ENCODE data around the gene PLCH2.

PLCH2 gene

DNA sequence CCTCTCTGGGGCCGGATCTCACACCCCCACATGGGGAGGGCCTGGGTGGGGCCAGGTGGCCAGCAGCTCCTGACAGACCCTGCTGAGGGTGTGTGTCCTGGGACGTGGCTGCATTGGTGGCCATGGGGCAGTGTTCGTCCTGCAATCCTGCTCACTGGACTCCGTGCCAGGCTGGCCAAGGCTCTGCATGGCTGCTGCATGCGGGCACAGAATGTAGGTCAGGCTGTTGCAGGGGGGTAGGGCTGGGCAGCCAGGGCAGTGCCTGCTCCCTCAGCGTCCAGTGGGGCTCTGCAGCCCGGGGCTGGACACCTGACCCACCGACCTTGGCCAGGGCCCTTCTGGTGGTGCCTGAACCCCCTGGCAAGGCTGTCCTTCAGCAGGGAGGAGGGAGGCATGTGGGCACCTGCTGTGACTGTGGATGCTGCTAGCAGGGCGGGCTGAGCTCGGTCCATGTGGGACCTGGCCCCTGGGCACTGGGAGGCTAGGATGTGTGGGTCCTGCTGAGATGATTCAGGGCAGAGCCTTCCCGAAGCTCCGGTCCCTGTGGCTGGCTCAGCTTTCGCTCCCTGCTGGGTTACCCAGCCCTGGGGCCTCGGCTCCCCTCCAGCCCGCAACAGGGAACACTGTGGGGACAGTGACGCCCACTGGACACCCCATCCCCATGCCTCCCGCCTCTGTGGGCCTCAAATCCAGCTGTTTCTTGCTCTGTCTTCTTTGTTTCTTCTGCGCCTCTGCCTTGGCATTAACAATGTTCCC lies 14.9 kb upstream of the PLCH2 start:
- no peak for DNase-seq

DNA sequence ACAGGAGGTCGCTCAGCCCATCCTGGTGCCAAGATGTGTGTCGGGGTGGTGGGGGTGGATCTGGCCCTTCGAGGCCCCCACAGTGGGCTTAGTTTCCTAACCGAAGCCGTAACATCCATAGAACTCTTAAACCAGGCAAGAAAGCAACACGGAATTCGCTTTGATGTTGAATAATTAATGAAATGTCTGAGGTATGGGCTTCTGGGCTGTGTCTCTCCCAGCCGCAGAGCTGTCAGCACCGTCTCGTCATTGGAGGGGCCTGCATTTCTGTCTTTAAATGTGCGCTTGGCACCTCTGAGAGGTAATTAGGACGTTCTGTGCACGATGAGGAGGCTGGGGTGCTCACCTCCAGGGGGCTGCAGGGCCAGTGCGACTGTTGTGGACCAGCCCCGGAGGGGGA lies 13.3 kb upstream of the PLCH2 start:
- no peak for DNase-seq

DNA sequence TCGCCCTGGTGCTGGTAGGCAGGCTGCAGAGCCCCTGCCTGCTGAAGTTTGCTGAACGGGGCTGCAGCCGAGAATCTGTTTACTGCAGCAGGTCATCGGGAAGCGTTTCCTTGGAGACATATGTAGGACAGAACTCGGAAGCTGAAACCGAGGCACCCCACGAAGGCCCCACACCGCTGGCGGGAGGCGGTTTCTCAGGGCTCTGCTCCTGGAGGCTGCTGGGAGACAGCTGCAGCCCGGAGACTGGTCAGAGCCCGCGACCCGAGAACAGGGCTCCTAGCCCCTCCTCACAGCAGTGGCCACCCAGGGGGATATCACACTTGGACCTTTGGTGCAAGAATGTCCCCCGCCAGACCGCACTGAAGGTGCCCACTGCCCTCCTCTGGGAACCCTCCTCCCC lies 12.7 kb upstream of the PLCH2 start:
- no peak for DNase-seq

DNA sequence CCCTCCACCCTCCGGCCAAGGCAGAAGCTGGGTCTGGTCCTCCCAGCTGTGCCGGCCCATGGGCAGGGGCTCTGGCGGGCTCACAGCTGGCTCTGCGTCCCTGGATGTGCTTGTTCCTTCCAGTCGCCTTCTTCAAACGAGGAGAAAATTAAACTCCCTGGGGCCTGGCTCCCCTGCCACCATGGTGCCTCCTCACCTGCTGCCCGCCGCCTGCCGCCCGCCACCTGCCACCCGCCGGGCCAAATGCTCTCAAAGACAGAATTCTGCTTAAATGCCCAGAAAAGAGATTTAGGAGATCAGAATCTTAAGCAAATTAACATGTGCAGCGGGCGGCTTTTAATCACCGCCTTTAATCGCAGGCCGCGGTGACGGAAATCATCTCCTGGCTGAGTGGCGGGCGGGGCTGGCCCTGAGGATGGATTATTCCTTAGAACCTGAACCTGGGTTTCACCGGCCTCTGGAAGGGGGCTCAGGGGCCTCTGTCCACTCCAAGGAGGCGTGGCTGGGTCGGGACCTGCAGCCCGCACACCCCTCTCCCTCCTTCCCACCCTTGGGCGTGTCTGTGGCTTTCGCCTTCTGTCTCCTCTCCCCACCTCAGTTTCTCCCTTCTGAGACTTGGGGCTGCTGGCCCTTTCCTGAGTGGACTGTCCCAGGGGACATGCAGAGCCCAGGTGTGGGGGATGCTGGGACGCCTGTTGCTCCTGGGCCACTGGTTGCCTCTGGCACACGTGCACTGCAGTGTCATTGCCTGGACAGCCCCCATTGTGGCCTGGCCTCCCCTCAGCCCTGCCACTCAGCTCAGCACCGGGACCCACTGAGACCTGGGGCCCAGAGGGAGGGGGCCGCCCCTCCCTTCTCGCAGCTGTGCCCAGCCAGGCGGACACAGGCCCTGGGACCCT lies 10.5 kb upstream of the PLCH2 start:
- DNase-seq: no peak

DNA sequence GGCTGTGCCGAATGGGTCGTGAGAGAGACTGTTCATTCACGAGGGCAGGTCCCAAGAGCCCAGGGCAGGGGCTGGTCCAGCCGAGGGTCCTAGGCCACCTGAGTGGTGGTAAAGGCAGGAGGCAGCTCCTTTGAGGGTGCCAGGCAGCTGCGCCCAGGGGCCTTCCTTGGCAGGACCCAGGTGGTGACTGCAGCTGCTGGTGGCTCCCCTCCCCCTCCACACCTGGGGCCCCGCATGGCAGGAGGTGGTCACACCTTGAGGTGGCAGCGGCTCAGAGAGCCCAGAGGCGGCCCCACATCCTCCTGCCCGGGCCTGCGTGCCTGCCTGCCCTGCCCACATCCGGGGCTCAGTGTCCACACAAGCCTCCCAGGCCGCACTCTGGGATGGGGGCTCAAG lies 9.8 kb upstream of the PLCH2 start:
- no peak for DNase-seq

DNA sequence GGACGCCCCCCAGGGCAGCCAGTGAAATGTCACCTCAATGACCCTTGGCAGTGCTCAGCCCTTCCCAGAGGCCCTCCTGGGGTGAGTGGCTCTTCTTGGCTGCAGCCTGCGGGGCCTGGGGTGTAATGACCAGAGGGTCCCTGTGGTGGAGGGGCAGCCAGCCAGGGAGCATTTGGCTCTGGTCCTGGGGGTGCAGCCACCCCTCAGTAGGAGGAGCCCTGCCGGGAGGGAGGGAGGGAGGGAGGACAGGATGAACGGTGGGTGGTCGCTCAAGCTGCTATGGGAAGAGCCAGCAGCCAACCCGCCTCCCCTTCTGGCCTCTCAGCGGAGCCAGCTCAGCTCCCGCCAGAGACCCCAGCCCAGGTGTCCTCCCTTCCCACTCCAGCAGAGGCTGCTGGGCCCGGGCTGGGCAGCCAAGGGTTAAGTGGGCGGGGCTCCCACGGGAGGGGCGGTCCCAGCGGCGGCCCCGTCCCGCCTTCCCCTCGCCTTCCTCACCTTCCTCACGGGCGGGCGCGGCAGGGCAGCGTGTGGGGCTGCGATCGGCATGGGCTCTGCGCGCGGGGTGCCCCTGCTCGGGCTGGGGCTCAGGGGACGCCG lies 9.0 kb upstream of the PLCH2 start:
- no peak for DNase-seq

DNA sequence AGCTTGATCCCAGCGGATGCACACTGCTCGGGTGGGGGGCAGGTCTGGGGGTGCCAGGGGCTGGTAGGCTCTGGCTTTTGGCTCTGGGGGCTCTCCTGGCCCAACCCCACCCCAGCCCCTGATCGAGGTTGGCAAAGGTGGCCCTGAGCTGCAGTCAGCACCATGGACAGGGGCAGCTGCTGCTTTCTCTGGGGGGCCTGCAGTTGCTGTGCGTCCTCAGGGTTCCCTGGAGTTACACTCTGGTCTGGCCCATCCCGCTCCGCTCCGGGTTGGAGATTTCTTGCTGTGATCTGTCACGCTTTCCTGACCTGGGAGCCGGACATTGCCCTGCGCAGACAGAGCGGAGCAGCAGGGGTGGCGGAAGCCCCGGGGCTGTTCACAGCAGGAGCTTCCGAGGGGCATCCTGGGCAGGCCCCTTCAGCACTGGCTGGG lies 8.0 kb upstream of the PLCH2 start:
- DNase-seq: no peak

DNA sequence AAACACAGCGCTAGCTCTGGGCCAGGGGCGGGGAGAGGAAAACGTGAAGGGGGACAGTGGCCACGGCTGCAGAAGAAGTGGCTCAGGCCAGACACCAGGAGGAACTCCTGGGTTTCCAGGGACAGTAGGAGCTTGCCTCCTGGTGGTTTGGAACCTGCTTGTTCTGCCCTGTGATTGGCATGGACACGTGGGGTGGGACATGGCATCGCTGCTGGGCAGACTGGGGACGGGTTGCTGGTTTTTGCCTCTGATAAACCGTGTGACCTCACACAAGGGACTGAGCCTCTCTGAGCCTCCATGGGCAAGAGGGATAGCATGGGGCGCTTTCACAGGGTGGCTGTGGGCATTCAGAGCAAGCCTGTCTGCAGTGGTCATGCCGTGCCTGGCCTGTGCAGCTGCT lies 7.5 kb upstream of the PLCH2 start:
- no peak for DNase-seq

DNA sequence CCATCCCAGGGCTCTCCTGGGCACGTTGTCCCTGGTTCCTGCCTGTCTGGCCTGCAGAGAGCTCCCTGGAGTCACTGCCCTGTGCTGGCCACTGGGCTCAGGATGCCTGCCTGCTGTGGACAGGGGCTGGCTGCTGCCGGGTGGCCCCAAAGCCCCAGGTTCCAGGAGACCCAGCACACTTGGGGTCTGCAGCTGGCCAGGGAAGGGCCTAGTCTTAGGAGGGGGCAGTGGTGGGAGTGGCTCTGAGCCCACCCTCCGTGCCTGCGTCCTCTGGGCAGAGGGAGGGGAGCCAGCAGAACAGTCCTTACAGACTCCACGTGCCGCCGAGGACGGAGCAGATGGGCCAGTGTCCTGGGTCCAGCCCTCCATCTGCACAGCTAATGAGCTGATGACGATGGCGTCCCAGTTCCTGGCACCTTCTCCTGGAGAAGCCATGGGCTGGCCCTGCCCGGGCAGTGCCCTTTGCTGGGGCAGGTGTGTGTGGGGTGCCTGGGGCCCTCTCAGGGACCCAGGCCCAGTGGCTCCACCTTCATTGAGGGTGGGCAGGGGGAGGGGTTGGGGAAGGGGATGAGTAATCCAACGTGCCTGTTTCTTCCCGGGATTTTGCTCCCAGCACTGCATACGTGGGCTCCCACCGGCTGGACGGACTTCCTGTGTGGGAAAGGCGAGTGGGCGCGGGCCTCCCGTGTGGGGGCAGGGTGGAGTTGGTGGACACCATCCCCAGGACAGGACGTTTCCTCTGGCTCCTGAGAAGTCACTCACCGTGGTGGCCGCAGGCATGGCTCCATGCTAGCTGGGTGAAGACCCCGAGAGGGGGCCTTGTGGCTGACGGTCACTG lies 6.8 kb upstream of the PLCH2 start:
- no peak for DNase-seq

DNA sequence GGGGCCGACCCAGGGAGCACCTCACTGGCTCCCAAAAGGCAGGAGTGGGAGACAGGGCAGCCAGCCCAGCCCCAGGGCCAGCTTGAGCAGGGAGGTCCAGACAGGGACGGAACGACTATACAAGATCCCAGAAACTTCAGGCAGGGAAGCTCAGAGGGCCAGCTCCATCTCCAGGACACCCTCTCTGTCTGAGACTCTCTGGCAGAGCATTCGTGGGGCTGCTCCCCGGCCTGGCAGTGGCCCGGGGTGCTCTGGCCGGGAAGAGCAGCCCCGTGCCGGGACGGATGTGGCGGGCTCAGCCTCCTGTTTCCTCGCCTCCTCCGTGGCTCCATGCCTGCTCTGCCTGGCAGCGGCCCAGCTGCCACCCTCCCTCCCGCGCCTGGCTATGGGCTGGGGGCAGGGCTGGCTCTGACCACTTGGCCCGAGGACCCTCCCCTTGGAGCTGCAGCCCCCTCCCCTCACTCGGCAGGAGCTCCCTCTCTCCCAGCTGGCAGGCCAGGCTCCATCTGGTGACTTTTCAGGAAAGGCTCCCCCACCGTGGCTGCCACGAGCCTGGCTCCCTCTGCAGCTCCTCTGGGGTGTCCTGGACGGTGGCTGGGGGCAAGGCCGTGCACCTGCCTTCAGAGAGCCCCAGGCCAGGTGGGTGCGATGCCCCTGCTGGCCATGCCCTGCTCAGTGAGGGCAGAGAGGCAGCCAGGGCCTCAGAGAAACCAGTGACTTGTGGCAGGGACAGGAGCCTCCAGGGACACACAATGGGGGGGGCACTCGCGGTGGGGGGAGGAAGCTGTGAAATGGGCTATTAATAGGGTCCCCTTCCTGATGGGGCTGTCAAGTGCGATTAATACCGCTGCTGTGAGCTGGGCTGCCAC lies 5.6 kb upstream of the PLCH2 start:
- no peak for DNase-seq

DNA sequence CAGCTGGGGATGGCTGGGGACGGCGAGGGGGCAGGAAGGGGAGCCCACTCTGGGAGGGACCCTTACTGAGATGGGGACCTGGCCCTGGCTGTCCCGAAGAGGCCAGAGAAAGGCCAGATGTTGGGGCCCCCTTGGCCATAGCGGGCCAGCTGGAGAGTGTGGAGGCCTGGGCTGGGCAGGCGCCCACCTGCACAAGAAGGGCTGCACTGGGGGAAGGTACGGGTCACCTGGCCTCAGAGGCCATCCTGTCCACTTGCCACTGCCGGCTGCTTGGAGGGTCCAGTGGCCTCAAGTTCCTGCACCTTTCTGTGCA lies 5.0 kb upstream of the PLCH2 start:
- no peak for DNase-seq

DNA sequence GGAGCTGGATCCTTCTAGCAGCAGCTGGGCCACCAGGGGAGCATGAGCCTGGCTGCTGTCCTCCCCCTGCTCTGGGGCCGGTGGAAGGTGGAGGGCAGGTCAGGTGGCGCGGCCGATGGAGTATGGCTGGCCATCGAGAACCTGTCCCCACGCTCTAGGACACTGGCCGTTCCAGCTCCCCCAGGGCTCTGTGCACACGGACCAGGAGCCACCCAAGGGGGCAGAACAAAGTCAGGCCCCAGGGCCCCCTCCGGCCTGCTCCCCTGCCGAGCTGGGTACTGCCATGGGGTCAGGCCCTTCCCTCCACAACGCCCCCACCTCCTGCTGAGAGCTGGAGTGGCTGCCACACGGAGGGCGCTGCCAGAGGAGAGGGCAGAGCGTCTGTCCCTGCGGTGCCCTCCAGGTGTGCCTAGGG lies 4.5 kb upstream of the PLCH2 start:
- no peak for DNase-seq

DNA sequence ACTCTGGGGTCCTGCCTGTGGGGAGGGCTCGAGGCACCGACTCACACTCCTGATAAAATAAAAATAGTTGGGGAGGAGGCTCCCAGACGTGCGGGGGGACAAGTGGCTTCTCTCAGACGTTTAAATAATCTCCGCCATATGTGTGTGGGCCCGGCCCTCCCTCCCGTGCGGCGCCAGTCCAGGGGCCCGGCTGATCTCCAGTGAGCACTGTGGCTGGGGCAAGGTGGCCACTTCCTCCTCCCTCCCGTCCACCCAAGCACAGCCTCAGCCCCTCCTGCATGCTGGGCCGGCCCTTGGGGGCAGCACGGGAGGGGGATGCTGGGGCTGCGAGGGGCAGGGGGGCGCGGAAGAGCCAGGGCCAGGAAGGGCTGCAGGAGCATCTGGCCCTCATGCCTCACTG lies 4.0 kb upstream of the PLCH2 start:
- DNase-seq: no peak

DNA sequence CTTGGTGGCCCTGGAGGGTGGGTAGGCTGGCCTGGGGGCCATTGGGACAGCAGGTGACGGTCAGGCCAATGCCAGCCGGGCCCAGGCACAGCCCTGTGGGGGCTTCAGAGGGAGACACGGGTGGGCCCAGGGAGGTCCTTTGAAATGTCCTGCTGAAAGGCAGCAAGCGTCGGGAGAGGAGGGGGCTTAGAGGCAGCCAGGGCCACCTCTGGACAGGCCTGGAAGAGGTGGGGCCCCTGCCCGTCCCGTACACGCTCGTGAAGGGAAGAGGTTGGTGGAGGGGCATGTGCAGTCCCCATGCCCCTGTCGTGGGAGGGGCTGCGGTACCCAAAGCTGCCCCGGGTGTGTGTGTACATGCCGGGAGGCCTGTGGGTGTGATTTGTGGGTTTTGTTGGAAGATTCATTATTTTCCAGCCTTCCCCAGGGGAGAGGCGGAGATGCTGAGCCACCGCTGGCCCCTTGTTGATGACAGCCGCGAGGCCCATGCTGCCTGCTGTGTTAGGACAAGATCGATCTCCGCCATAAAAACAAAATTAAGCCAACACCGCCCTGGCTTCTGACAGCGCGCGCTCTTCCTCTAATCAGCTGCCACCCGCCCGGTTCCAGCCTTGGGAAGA lies 3.4 kb upstream of the PLCH2 start:
- no peak for DNase-seq

DNA sequence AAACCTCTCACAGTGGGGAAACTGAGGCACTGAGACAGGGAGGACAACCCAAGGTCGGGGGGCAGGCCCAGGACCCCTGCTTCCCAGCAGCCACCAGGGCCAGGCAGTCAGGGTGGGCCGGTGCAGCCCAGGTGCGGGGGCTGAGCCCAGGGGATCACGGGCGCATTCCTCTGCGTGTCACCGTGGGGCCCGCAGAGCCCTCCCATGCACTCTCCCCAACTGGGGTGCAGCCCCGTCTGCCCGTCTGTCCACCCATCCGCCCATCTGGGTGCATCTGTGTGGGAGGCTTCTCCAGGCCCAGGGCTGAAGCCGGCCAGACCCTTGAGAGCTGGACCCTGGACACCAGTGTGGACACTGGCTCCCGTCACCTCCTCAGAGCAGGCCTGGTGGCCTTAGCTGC lies 2.9 kb upstream of the PLCH2 start:
- DNase-seq: no peak

DNA sequence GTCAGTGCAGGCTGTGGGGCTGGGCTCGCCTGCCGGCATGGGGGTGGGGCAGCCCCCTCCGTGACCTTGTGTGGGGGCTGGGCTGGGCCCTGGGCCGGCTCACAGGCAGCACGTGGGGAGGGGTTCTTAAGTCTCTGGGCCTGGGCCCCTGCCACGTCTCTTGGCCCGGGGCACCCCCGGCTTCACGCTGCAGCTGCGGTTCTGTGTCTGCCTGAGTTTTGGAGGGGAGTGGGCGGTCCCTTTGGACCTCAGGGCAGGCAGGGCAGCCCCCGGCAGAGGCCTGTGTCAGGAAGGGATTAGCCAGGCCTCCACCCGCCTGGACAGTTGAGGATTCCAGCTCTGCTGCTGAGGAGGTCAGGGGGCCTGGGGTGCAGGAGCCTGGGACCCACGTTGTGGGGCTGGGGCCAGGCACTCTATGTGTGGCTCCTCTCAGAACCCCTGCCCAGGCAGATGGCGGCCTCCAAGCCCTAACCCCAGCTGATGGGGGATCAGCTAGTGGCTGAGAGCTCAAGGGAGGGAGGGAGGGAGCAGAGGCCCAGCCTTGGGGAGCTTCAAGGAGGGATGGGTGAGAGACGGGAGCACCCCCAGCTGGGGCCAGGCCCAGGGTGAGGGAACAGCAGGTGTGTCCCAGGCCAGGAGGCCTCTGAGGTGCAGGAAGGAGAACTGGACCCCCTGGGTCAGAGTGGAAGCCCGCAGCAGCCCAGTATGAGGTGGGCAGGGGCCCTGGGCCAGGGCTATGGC lies 1.8 kb upstream of the PLCH2 start:
- DNase-seq: no peak

DNA sequence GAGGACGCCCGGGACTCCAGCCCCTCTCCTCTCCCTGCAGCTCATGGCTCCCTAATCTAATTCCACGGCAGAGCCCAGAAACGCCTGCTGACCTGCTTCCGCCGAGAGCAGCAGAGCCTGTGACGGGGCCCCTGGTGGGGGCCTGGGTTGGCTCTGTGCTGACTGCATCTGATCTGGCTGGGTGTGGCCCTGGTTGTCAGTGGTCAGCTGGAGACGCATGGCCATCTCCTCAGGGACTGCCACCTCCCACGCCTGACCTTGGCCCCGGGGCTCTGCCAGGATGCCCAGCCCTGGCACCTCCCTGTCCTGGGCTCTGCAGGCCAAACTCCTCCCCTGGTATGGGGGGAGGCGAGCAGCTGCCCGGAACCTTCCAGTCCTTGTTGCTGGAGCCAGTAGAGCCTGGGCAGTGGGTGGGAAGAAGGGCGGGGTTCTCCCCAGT lies 1.1 kb upstream of the PLCH2 start:
- no peak for DNase-seq

DNA sequence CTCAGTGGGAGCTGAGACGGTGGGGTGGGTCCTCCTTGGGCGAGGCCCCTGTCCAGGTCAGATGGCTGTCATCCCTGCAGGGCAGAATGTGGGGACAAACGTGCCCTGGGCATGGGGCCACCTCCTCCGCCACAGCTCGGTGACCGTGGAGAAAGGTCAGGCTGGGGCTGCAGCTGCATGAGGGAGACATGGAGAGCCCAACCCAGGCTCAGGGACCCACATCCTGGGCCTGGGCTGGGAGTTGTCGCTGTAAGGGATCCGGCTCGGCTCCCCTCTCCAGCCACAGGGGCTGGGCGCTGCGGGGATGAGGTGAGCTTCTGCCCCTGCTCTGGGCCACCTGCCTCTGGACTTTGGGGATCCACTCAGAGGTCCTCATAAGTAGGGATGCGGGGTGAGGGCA lies 518 bp upstream of the PLCH2 start:
- DNase-seq: no peak

DNA sequence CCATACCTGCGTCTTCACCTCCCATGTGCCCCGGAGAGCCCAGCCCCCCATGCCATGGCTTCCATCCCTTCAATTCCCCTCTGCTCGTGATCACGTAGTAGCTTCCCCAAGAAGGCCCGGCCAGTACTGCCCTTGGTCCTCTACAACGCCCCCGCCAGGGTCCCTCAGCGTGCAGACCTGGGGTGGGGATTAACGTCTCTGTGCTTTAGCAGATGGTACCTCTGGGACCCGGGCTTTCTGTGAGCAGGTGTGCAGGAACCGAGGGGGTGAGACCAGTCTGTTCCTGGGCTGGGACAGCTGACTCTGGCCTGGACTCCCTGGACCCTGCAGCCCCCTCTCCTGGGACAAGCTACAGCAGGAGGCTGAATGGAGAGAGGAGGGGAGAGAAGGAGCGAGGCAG lies 1.2 kb downstream of the PLCH2 start:
- DNase-seq: no peak

DNA sequence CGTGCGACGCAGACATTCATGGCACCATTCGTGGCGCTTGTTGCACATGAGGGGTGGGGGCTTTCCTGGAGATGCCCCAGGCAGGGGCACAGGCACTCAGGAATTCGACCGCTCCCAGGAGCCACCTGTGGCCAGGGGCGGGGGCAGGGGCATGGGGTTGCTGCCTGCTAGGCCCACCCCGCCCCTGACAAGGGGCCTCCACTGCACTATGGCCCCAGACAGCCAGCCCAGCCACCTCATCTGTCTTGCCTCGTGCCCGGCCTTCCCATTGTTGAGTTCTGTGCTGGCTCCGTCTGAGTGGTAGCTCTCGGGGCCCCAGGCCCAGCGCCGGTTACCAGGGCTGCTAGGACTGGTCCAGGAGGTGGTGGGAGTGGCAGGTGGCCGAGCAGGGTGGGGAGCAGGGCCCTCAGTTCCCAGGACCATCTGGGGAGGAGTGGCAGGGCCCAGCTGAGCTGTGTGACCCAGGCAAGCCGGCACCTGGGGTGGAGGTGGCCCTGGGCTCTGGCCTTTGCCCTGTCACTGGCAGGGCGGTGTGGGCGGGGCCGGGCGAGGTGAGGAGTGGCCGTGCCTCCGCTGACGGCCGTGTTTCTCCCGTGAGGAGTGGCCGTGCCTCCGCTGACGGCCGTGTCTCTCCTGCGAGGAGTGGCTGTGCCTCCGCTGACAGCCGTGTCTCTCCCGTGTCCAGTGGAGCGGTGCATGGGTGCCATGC lies 1.9 kb downstream of the PLCH2 start:
- no peak for DNase-seq

All from CD4-positive, alpha-beta T cell treated with Interleukin-15 for 1 hour (primary cell).